SH-SY5Y (cell line): ENCODE measurements around the gene LEO1.

Experiments used
- GATA2 ChIP-seq: IDR thresholded peaks from 2 replicates; pipeline ENCODE4 v1.6.1; 2011; ENCODE audit warnings: mild to moderate bottlenecking, low read depth, low read length
- GATA3 ChIP-seq: IDR thresholded peaks from 2 replicates; pipeline ENCODE4 v1.6.1; 2011; ENCODE audit warnings: low read depth, mild to moderate bottlenecking, low read length, moderate library complexity

Gene LEO1

DNA sequence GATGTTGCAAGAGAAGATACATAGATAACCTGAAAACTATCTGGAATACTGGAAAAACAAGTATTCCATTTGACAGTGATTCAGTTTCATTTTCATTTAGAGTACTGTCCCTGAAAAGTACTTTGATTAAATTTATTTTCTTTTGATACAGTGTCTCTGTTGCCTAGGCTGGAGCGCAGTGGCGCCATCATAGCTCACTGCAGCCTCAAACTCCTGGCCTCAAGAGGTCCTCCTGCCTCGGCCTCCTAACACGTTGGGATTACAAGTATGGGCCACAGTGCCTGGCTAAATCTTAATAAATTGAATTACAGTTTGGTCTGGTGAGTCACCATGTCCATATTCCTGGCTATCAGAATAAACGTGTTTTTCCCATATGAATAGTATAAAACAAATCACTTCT, 1.6 kb upstream of the LEO1 start:
- TF ChIP-seq GATA3 (no peak), GATA2 (no peak)

DNA sequence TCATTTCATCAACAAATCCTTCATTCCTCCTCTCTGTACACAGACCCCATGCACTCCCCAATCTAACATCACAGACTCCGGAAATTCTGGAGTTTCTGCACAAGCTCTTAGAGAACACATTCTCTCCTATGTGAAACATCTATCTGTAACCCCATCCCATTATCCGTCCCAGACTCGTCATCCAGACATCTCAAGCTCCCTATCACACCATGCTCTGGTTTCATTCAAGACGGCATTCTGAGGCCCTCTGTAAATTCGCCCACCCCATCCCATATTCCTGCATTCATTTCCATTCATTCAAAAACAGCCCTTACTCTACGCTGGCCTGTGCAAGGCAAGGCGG, 575 bp downstream of the LEO1 start:
- TF ChIP-seq GATA3 (no peak), GATA2 (no peak)

DNA sequence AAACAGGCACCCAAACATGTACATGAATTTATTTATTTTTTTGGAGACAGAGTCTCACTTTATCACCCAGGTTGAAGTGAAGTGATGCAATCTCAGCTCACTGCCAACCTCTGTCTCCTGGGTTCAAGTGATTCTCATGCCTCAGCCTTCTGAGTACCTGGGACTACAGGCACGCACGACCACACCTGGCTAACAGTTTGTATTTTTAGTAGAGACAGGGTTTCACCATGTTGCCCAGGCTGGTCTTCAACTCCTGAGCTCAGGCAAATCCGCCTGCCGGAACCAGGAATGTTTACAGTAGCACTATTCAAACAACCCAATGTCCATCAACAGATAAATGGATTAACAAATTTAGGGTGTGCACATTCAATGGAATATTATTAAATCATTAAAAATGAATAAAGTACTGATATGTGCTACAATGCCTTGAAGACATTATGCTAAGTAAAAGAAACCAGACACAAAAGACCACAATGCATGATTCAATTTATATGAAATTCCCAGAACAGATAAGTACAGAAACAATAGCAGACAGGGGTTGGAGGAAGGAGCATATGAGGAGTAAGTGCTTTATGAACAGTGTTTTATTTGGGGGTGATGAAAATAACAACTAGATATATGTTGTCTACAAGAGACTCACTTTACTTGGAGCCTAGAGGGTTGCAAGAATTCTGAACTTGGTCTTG, 1.3 kb downstream of the LEO1 start:
- TF ChIP-seq GATA2, result no peak
- no peak for TF ChIP-seq GATA3

DNA sequence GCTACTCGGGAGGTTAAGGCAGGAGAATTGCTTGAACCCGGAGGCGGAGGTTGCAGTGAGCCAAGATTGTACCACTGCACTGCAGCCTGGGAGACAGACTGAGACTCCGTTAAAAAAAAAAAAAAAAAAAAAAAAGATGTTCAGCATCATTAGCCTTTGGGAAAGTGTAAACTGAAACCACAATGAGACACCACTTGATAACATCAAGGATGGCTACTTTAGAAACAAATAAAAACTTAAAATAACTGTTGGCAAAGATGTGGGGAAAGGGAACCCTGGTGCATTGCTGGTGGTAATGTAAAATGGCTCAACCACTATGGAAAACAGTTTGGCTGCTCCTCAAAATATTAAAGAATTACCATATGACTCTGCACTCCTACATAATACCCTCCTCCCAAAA, 1.9 kb downstream of the LEO1 start:
- no peak for TF ChIP-seq GATA2
- TF ChIP-seq GATA3, result no peak

DNA sequence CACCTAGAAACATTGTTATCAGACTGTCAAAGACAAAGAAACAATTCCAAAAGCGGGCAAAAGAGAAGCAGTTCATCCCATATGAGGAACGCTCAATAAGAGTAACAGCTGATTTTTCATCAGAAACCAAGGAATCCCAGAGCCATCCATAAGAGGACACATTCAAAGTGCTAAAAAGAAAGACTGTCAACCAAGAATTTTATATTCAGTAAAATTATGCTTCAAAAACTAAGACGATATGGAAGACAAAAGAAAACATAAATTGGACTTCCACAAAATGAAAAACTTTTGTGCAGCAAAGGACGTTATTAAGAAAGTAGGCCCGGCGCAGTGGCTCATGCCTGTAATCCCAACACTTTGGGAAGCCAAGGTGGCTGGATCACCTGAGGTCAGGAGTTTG, 4.0 kb downstream of the LEO1 start:
- no peak for TF ChIP-seq GATA3
- no peak for TF ChIP-seq GATA2

DNA sequence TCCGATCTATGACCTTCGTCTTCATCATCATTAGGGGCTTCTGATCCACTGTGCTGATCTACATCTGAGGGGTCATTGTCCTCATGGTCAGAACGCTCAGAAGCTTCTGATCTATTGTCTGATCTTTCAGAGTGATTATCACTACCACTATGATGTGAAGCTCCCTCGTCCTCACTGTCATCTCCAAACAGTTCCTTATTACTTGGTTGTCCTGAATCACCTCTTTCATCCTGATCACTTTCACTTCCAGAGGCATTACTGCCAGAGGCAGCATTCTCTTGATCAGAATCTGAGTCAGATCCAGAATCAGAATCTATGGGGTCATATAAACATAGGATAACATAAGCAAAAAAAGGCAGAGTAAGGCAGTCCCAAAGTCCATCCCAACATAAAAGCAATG, 5.4 kb downstream of the LEO1 start:
- TF ChIP-seq GATA2, result no peak
- TF ChIP-seq GATA3, result no peak

DNA sequence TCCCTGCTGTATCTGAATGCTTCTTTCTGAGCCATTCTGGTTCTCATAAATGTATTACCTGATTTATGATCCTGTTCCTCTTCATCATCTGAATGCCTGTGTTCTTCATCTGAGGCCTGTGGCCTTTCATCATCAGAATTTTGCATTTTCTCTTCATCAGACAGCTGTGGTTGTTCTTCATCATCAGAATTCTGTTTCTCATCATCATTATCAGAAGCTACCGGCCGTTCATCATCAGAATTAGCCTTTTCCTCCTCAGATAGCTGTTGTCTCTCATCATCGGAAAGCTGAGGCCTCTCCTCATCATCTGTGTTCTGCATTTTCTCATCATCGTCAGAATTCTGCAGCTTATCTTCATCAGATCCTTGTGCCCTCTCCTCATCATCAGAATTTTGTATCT, 5.9 kb downstream of the LEO1 start:
- TF ChIP-seq GATA2 (no peak), GATA3 (no peak)

DNA sequence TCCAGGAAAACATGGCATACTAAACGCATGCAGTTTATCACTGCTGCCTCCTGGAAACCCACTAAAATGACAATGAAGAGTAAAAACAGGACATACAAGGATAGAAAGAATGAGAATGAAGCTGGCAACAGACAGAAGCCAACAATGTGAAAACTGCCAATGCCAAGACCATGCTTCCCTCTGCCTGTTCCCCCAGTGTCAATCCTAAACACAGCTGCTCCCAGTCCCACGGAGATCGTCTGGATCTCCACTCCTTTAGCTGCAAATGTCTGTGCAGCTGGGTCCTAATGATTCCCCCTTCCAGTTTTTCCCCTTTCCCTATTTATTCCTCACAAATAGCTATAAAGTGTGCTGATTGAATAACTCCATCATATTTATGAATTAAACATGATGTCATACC, 16.1 kb downstream of the LEO1 start:
- TF ChIP-seq GATA2 (no peak), GATA3 (no peak)

DNA sequence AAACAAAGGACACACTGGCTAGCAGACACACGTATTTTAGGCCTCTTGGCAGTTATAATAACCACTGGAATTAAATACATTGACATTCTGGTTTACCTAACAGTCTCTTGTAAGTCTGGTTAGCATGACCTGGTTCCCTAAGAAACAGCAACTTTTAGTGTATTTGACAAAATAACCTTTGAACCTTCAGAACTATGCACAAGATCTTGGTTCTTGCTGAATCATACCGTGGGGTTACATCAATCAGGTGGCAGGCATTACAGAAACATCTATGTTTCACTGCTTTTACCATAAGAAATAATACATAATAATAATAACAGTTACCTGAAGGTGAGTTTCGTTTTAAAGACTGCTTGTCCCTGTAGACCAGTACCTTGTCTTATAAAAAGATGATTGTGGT, 18.8 kb downstream of the LEO1 start:
- TF ChIP-seq GATA3 (no peak), GATA2 (no peak)

DNA sequence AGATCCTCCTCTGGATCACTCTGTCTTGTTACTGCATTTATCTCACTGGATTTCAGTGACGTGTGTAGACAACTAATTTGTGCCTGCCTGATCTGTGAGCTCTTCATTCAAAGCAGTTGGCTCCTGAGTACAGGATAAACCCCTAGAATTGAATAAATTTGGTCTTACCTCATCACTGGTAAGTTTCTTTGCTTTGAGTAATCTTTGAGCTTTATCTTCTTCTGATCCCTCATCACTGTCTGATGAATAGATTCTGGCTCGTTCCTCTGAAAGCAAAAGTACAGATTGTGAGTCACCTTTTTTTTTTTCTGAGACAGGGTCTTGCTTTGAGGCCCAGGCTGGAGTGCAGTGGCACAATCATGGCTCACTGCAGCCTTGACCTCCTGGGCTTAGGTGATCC, 24.5 kb downstream of the LEO1 start:
- no peak for TF ChIP-seq GATA3
- TF ChIP-seq GATA2, result no peak

DNA sequence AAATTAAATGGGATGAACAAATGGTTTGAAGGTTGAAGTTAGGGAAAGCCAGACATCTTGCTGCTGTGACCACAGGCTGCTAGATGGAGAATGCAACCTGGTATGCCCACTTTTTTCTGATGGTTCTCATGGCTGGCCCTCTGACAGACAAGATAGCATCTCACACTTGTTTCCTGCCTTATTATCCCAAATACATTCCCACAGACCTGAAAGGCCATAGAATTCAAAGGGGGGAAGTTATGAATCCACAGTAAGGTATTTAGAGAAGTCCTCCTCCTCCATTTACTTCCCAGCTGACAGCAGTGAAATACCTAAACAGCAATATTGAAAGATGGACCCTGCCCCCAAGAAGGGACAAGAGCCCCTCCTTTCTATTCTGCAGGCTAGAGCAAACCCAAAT, 32.4 kb downstream of the LEO1 start:
- TF ChIP-seq GATA3, result no peak

DNA sequence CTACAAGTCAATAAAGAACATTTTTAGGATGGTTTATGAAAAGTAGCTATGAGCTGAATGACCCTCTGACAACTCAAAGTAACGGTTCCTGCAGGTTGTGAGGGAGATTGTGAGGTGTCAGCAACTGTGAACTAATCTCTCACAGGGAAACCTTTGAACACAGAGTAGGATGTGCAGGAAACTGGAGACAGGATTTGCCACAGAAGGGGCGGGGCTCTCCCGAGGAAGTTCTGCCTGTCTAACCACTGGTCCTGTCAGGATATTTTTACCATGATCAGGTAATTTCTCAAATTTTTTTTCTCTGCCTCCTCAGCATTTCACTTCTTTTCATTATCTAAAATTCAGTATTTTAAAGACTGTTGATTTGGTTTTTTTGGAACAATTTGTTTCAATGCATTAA, 33.3 kb downstream of the LEO1 start:
- TF ChIP-seq GATA3 (no peak), GATA2 (no peak)

DNA sequence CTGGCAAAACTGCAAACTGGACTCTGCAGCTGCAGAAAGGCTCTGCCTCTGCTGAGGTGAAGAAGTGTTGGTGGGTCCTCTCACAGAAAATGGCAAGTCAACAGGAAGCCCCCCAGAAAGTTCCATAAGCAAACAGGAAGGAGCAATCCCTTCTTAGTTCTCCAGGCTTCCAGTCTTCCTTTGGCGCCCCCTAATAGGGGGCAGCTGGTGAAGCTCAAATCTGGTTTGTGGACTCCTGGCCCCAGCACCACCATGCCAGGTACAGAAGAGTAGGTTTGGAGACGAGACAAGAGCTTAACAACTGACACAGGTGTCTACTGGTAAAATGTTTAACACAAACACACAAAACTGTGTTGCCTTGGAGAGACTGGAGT, 35.5 kb downstream of the LEO1 start:
- no peak for TF ChIP-seq GATA2
- TF ChIP-seq GATA3, result no peak

DNA sequence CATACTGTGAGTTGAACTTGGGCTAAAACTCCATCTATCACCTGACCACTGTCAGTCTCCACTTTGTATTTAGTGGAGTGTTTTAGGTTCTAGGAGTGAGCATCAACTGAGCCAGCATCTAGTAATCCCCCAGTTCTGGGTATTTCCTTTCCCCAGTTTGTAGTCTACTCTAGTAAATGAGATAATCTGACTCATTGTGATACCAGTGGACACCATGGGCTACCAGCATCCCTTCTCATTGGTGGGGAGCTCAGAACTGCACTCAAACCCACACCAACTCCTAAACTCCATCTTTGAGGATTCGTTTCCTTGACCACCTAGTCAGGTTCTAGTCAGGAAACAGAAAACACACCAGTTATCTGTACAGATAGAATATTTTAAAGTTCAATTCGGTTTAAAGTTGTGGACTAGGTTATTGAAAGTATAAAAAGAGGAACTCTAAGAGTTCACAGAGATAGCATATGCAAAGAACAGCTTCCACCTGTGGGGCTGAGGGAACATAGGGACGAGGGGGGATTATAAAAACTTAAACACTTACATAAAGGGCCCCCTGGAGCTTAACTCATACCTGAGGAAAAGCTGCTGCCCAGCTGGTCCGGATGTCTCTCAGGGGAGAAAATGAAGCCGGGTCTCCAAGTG, 36.0 kb downstream of the LEO1 start:
- TF ChIP-seq GATA3, result no peak
- no peak for TF ChIP-seq GATA2

DNA sequence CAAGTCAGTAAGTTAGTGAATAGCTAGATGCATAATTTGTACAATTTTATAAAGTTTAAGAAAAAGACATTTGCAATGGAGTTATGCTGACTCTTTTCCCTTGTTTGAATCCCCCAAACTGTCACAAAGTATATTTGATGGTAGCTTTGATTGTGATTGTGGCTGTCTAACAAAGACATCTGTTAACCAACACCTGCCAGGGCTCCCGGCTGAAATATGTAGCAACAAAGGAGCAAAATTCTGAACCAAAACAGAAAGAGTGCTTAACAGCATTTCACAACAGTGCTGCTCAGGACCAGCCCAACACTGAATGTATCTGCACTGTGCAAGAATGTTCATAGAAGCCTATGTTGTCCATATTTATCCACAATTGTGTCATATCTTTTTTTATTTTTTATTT, 39.4 kb downstream of the LEO1 start:
- TF ChIP-seq GATA2, result no peak
- no peak for TF ChIP-seq GATA3

DNA sequence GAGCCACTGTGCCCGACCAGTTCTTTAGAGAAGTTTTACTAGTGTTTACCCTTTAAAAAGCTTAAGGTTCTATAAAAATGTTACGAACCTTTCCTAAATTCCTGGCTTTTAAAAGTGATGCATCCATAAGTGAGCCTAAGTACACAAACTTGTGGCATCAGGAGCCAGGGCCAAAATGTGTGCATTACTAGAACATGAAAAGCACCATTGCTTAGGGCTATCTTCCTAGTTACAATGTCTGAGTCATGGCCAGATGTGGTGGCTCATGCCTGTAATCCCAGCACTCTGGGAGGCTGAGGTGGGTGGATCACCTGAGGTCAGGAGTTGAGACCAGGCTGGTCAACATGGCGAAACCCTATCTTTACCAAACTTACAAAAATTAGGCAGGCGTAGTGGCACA, 39.9 kb downstream of the LEO1 start:
- no peak for TF ChIP-seq GATA2
- no peak for TF ChIP-seq GATA3

DNA sequence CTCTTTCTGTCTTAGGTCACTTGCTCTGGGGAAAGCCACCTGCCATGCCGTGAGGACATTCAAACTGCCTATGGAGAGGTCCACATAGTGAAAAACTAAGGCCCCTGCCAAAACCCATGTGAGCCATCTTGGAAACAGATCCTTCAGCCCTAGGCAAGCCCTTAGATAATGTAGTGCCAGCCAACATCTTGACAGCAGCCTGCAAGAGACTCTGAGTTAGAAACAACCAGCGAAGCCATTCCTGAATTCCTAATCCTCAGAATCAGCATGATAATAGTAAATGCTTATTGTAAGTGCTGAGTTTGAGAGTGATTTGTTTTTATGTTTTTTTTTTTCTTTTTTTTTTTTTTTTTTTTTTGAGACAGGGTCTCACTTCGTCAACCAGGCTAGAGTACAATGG, 40.6 kb downstream of the LEO1 start:
- TF ChIP-seq GATA2, result no peak
- TF ChIP-seq GATA3, result no peak
